ENCODE measurements around the gene OGFR. TPM values are rescaled to one million over a fixed set of nuclear protein-coding genes. Genes with fewer than 3 reads are reported as not detected.

OGFR gene
- total RNA-seq, 4 donors from 2014 or later: 32.1 to 54.1 (median 42.5) TPM

DNA sequence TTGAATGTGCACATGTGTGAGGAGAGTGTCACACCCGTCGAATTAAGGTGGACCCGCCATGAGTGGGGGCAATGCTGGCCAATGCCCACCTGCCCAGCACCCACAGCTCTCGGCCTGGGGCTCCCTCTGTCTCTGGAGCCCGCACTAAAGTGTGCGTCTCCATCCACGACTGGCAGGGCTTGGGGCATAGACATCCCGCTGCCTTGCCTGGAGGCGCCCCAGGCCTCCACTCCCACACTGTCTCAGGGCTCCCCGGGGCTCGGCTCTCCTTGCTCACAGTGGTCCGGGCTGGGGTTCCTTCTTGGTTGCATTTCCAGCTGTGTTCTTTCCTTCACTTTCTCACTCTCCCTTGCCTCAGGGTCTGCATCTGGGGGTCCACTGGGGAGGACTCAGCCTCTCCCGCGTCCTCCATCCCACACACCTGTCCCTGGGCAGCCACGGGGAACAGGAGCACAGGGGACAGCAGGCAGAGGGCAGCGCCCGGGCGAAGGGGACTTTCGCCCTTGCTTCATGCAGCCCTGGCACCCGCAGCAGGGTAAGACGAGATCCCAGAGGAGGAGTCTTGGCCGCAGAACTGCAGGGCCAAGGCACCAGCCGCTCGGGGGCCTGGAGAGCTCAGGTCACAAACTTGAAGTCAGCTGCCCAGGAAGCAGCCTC lies 28.5 kb upstream of the OGFR start:
- H3K36me3 ChIP-seq: no peaks in the 10 kb centered on the region
- WGBS: 76% methylated on average over 14 of the region's 24 CpGs
- no peak for TF ChIP-seq POLR2A (IDR thresholded peaks at IDR 0.05)
- no peak for TF ChIP-seq POLR2AphosphoS5 (IDR thresholded peaks at IDR 0.05)
- TF ChIP-seq EP300 (IDR thresholded peaks at IDR 0.05): no peak
- TF ChIP-seq, protein P1, sequence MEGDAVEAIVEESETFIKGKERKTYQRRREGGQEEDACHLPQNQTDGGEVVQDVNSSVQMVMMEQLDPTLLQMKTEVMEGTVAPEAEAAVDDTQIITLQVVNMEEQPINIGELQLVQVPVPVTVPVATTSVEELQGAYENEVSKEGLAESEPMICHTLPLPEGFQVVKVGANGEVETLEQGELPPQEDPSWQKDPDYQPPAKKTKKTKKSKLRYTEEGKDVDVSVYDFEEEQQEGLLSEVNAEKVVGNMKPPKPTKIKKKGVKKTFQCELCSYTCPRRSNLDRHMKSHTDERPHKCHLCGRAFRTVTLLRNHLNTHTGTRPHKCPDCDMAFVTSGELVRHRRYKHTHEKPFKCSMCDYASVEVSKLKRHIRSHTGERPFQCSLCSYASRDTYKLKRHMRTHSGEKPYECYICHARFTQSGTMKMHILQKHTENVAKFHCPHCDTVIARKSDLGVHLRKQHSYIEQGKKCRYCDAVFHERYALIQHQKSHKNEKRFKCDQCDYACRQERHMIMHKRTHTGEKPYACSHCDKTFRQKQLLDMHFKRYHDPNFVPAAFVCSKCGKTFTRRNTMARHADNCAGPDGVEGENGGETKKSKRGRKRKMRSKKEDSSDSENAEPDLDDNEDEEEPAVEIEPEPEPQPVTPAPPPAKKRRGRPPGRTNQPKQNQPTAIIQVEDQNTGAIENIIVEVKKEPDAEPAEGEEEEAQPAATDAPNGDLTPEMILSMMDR (IDR thresholded peaks at IDR 0.05): no peak
- DNase-seq (ENCODE audit: low spot score in 2 of 2): no peak
- peaks cover 46% of the 10 kb centered on the region for H3K27me3 ChIP-seq
- H3K4me3 ChIP-seq: no peak overlapping the region
- peaks cover 23% of the 10 kb centered on the region for H3K4me1 ChIP-seq
- H3K27ac ChIP-seq: no peak overlapping the region
- no peaks in the 10 kb centered on the region for H3K9me3 ChIP-seq

DNA sequence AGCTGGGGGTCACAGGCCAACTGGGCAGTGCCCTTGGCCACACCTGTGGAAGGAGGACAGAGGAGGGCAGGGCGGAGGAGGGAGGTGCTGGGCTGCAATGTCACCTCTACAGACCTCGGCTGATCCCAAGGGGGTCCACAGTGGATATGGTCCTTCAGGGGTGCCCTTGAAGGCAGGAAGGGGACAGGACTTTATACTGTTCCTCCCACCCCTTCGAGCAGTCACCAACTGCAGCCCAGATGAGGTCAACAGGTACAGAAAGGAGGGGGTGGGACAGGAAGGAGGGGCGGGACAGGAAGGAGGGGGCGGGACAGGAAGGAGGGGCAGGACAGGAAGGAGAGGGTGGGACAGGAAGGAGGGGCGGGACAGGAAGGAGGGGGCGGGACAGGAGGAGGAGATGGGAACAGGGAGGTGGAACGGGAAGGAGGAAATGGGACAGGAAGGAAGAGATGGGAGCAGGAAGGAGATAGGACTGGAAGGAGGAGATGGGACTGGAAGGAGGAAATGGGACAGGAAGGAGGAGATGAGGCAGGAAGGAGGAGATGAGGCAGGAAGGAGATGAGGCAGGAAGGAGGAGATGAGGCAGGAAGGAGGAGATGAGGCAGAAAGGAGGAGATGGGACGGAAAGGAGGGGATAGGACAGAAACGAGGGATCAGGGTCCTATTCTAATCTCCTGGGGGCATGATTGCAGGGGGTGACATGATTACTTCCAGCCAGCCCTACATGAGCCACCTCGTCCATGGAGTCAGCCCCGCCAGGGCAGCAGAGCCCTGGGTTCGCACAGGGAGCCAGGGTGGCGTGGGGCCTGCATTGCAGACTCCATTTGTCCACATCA lies 27.7 kb upstream of the OGFR start:
- H3K36me3 ChIP-seq: no peaks in the 10 kb centered on the region
- H3K27ac ChIP-seq: no peak overlapping the region
- peaks cover 23% of the 10 kb centered on the region for H3K4me1 ChIP-seq
- peaks cover 46% of the 10 kb centered on the region for H3K27me3 ChIP-seq
- WGBS: 62% methylated on average over 14 of the region's 14 CpGs
- DNase-seq (ENCODE audit: low spot score in 2 of 2): no peak
- no peak for TF ChIP-seq EP300 (IDR thresholded peaks at IDR 0.05)
- TF ChIP-seq POLR2A (IDR thresholded peaks at IDR 0.05): no peak
- no peak for TF ChIP-seq POLR2AphosphoS5 (IDR thresholded peaks at IDR 0.05)
- TF ChIP-seq, protein P1 (IDR thresholded peaks at IDR 0.05): no peak
- no peak overlapping the region for H3K4me3 ChIP-seq
- H3K9me3 ChIP-seq: no peaks in the 10 kb centered on the region

DNA sequence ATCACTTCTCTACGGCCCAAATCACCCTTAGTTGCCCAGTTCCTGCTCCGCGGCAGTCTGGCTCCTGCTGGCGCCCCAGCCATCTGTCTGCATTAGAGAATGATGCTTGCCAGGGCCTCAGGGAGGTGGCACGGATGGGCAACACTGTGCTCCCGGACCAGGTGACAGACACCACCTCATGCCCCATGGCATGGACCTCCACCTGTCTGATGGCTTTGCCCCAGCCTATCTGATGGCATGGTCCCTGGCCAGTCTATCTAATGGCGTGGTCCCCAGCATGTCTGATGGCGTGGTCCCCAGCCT lies 27.2 kb upstream of the OGFR start:
- 97% methylated on average over 5 of the region's 8 CpGs for WGBS
- H3K9me3 ChIP-seq: no peaks in the 10 kb centered on the region
- DNase-seq (ENCODE audit: low spot score in 2 of 2): no peak
- peaks cover 46% of the 10 kb centered on the region for H3K27me3 ChIP-seq
- H3K4me3 ChIP-seq: no peak overlapping the region
- no peaks in the 10 kb centered on the region for H3K36me3 ChIP-seq
- TF ChIP-seq, protein P1 (IDR thresholded peaks at IDR 0.05): no peak
- TF ChIP-seq POLR2A (IDR thresholded peaks at IDR 0.05) (no peak), EP300 (IDR thresholded peaks at IDR 0.05) (no peak), POLR2AphosphoS5 (IDR thresholded peaks at IDR 0.05) (no peak)
- no peak overlapping the region for H3K27ac ChIP-seq
- H3K4me1 ChIP-seq: peaks cover 20% of the 10 kb centered on the region

DNA sequence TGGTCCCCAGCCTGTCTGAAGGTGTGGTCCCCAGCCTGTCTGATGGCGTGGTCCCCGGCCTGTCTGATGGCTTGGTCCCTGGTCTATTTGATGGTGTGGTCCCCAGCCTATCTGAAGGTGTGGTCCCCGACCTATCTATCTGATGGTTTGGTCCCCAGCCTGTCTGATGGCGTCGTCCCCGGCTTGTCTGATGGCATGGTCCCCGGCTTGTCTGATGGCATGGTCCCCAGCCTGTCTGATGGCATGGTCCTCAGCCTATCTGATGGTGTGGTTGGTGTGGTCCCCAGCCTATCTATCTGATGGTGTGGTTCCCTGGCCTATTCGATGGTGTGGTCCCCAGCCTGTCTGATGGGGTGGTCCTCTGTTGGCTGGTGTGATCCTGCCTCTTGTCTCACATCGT lies 26.6 kb upstream of the OGFR start:
- Histone ChIP-seq H3K9me3 (no peaks in the 10 kb centered on the region), H3K27me3 (peaks cover 46% of the 10 kb centered on the region), H3K4me1 (peaks cover 14% of the 10 kb centered on the region), H3K4me3 (no peak overlapping the region), H3K27ac (no peak overlapping the region), H3K36me3 (no peaks in the 10 kb centered on the region)
- no peak for DNase-seq (ENCODE audit: low spot score in 2 of 2)
- 96% methylated on average over 7 of the region's 9 CpGs for WGBS
- TF ChIP-seq, protein P1 (IDR thresholded peaks at IDR 0.05): no peak
- no peak for TF ChIP-seq POLR2A (IDR thresholded peaks at IDR 0.05)
- TF ChIP-seq EP300 (IDR thresholded peaks at IDR 0.05): no peak
- TF ChIP-seq POLR2AphosphoS5 (IDR thresholded peaks at IDR 0.05): no peak
